ENCODE results near the gene VAMP8. TPM values are rescaled to one million over a fixed set of nuclear protein-coding genes. Genes with fewer than 3 reads are reported as not detected.

The VAMP8 gene
- total RNA-seq, 2 donors from 2014 or later, result 44.4 to 108 TPM

GRCh38 chr2:85547859-85548607 is 29.4 kb upstream of the VAMP8 start:
- peak overlapping the region in 1 of 2 donors; percentile 7 for H3K27ac ChIP-seq
- H3K27me3 ChIP-seq (replicated peaks; ENCODE audit: insufficient read depth), result no peaks in the 10 kb centered on the region
- H3K36me3 ChIP-seq, result peaks cover 9 to 14% of the 10 kb centered on the region in 2 donors
- TF ChIP-seq CTCF (IDR thresholded peaks at IDR 0.05) (no peak), POLR2A (IDR thresholded peaks at IDR 0.05) (no peak), POLR2AphosphoS5 (IDR thresholded peaks at IDR 0.05) (no peak)
- no peaks in the 10 kb centered on the region for H3K9me3 ChIP-seq
- 73% methylated on average over 6 of the region's 6 CpGs for WGBS
- no peak overlapping the region for H3K4me3 ChIP-seq
- intact Hi-C loops (cut with DNase I), result no loop called here
- H3K4me1 ChIP-seq (replicated peaks), result no peaks in the 10 kb centered on the region
- no peak for DNase-seq (ENCODE audit: low spot score)

- no peak overlapping the region for H3K27ac ChIP-seq
- H3K4me1 ChIP-seq (replicated peaks), result no peaks in the 10 kb centered on the region
- TF ChIP-seq POLR2AphosphoS5 (IDR thresholded peaks at IDR 0.05) (no peak), POLR2A (IDR thresholded peaks at IDR 0.05) (no peak), CTCF (IDR thresholded peaks at IDR 0.05) (no peak)
- H3K4me3 ChIP-seq, result no peak overlapping the region
- WGBS, result 13% methylated on average over 2 of the region's 2 CpGs
- no peaks in the 10 kb centered on the region for H3K9me3 ChIP-seq
- H3K27me3 ChIP-seq (replicated peaks; ENCODE audit: insufficient read depth), result no peaks in the 10 kb centered on the region
- intact Hi-C loops (cut with DNase I), result no loop called here
- DNase-seq (ENCODE audit: low spot score), result no peak
- peaks cover 8 to 12% of the 10 kb centered on the region in 2 donors for H3K36me3 ChIP-seq
These were observed 28.8 kb upstream of the VAMP8 start for GRCh38 chr2:85548608-85548900.

GRCh38 chr2:85549095-85549494 is 28.3 kb upstream of the VAMP8 start:
- DNase-seq (ENCODE audit: low spot score), result peak; percentile 35
- Histone ChIP-seq H3K4me1 (replicated peaks) (no peaks in the 10 kb centered on the region), H3K4me3 (no peak overlapping the region), H3K27ac (no peak overlapping the region), H3K27me3 (replicated peaks; ENCODE audit: insufficient read depth) (no peaks in the 10 kb centered on the region), H3K9me3 (no peaks in the 10 kb centered on the region), H3K36me3 (peaks cover 3 to 14% of the 10 kb centered on the region in 2 donors)
- intact Hi-C loops (cut with DNase I), result no loop called here
- TF ChIP-seq POLR2AphosphoS5 (IDR thresholded peaks at IDR 0.05) (peak; percentile 77), CTCF (IDR thresholded peaks at IDR 0.05) (no peak)
- WGBS, result 57% methylated on average over 10 of the region's 10 CpGs

GRCh38 chr2:85549826-85550225 is 27.6 kb upstream of the VAMP8 start:
- peak overlapping the region; percentile 18 to 26 for H3K27ac ChIP-seq
- H3K4me3 ChIP-seq, result no peak overlapping the region
- intact Hi-C loops (cut with DNase I), result no loop called here
- WGBS, result 21% methylated on average over 4 of the region's 4 CpGs
- peaks cover 0 to 17% of the 10 kb centered on the region in 2 donors for H3K36me3 ChIP-seq
- no peaks in the 10 kb centered on the region for H3K4me1 ChIP-seq (replicated peaks)
- TF ChIP-seq POLR2A (IDR thresholded peaks at IDR 0.05) (no peak), CTCF (IDR thresholded peaks at IDR 0.05) (no peak), POLR2AphosphoS5 (IDR thresholded peaks at IDR 0.05) (no peak)
- no peaks in the 10 kb centered on the region for H3K27me3 ChIP-seq (replicated peaks; ENCODE audit: insufficient read depth)
- no peak for DNase-seq (ENCODE audit: low spot score)
- H3K9me3 ChIP-seq, result no peaks in the 10 kb centered on the region

GRCh38 chr2:85550486-85550885 is 26.9 kb upstream of the VAMP8 start:
- no peaks in the 10 kb centered on the region for H3K4me1 ChIP-seq (replicated peaks)
- intact Hi-C loops (cut with DNase I), result no loop called here
- H3K27me3 ChIP-seq (replicated peaks; ENCODE audit: insufficient read depth), result no peaks in the 10 kb centered on the region
- no peak overlapping the region for H3K4me3 ChIP-seq
- TF ChIP-seq POLR2AphosphoS5 (IDR thresholded peaks at IDR 0.05) (no peak), POLR2A (IDR thresholded peaks at IDR 0.05) (no peak), CTCF (IDR thresholded peaks at IDR 0.05) (no peak)
- H3K36me3 ChIP-seq, result peaks cover 0 to 17% of the 10 kb centered on the region in 2 donors
- no peaks in the 10 kb centered on the region for H3K9me3 ChIP-seq
- no peak for DNase-seq (ENCODE audit: low spot score)
- 86% methylated on average over 10 of the region's 10 CpGs for WGBS
- H3K27ac ChIP-seq, result peak overlapping the region; percentile 18 to 26

Measured in prostate gland (tissue), 2 donors.